ENCODE results near the gene RSBN1L.
"Not testable (repeated sequence)": the region's sequence is repeated elsewhere in the genome, so short reads cannot be mapped to it uniquely, and the experiment has no call there.

Gene RSBN1L

DNA sequence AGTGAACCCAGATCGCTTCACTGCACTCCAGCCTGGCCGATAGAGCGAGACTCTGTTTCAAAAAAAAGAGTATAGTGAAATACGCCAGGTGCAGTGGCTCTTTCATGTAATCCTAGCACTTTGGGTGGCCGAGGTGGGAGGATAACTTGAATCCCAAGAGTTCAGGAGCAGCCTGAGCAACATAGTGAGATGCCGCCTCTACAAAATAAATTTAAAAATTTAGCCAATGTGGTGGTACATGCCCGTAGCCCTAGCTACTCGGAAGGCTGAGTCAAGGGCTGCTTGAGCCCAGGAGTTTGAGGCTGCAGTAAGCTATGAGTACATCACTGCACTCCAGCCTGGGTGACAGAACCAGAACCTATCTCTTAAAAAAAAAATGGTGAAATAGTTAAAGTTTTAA is 74.1 kb downstream of the RSBN1L start:
- no peak for DNase-seq (ENCODE audit: low read depth)

DNA sequence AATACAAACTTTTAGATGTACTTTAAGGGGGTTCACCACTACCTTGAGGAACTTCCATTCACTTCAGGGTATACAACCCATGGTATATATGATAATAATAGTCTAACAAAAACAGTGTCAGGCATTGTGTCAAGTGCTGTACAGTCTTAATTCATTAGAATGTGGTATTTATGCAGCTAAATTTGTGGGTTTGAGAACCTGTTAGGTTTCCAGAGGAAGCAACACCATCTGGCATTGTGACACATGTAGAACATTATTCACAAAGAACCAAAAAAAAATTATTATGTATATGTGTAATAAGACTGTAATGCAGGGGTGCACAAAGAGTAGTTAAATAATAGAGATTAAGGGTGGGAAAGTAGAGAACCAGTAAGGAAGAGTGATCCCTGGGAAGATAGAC is 75.6 kb downstream of the RSBN1L start:
- no peak for DNase-seq (ENCODE audit: low read depth)

DNA sequence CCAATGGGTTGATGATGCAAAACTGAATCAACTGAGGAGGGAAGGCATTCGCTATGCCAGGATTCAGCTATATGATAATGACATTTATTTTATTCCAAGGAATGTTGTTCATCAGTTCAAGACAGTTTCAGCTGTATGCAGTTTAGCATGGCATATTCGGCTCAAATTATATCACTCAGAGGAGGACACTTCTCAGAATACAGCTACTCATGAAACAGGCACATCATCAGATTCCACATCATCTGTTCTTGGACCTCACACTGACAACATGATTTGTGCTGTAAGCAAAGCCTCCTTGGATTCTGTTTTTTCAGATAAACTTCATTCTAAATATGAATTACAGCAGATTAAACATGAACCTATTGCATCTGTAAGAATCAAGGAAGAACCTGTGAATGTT is 82.3 kb downstream of the RSBN1L start:
- DNase-seq (ENCODE audit: low read depth), result no peak

DNA sequence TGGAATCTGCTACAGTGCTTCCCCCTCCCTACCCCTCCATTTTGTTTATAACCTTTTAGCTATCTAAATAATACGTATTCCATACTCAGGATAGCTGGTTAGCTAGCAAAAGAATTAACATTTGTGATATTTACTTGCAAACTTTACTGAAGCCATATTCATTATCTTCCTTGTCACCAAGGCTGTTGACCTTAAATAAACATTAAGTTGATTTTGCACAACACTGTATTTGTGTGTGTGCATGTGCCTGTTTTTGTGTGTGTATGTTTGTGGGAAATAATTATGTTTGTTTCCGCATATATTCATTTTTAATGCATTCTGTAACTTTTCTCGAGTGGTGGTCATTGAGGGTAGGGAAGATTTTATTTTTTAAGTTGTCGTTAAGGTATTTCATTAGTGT is 86.1 kb downstream of the RSBN1L start:
- no peak for DNase-seq (ENCODE audit: low read depth)

DNA sequence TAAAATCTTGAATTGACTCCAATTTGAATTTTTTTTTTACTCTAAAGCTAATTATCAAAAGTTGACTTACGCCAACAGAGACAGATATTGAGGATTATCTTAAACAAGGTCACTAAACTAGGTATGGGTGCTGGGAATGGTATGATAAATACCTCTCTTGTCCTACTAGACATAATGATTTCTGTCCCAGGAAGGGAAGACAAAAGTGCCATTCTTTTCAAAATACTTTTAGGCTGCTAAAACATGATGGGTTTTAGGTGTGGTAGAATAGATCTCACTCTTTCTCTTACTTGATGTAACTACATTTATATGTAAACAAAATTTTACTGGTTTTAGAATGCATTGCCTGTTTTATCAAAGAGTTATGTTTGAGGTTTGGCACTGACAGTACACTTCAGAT is 86.9 kb downstream of the RSBN1L start:
- DNase-seq (ENCODE audit: low read depth), result no peak

DNA sequence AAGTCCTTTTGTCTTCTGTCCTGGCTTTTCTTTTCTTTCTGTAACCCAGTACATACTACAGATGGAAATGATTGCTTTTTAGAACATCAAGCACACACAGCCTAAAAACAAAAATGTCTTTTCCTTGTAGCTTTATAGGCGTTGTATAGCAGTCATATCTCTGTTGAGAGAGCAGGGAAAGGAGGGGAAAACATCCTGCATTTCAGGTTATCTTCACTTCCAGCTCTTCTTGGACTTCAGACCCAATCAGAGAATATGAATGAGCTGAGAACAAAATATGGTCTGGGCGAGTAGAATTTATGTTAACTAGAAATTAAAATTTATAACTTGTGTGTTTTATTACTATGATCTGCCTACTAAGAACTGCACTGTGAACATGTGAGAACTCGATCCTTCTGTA is 87.3 kb downstream of the RSBN1L start:
- DNase-seq (ENCODE audit: low read depth), result no peak

DNA sequence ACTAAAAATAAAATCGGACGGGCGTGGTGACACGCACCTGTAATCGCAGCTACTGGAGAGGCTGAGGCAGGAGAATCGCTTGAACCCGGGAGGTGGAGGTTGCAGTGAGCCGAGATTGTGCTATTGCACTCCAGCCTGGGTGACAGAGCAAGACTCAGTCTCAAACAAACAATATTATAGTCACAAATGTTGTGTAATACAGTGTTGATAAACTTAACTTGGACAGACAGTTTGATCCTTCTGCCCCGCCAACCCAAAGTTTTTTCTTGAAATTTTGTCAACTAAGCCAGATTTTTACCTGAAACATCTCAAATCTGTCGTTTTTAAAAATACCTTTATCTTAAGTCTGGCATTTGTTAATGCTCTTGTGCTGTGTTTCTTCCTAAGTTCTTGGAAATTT is 88.2 kb downstream of the RSBN1L start:
- DNase-seq (ENCODE audit: low read depth), result not testable (repeated sequence)

DNA sequence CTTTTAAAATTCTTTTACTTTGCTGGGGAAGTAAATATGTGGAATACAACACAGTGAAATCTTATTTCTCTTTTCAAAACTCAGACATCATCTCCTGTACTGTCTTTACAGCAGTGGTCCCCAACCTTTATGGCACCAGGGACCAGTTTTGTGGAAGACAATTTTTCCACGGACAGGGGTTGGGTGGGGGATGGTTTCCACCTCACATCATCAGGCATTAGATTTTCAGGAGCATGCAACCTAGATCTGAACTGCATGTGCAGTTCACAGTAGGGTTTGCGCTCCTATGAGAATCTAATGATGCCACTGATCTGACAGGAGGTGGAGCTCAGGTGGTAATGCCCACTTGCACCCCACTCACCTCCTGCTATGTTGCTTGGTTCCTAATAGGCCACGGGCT is 89.8 kb downstream of the RSBN1L start:
- no peak for DNase-seq (ENCODE audit: low read depth)

DNA sequence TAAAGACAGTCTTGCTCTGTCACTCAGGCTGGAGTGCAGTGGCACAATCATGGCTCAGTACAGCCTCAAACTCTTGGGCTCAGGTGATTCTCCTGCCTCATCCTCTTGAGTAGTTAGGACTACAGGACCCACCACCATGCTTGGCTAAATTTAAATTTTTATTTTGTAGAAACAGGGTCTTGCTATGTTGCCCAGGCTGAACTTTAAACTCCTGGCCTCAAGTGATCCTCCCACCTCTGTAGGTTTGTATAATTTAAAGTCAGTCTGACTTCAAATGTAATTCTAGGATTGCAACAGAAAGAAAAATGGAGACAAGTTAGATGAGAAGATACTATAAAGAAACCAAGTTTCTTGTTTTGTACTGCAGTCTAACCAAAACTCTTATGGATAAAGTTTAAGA is 90.5 kb downstream of the RSBN1L start:
- DNase-seq (ENCODE audit: low read depth), result no peak

DNA sequence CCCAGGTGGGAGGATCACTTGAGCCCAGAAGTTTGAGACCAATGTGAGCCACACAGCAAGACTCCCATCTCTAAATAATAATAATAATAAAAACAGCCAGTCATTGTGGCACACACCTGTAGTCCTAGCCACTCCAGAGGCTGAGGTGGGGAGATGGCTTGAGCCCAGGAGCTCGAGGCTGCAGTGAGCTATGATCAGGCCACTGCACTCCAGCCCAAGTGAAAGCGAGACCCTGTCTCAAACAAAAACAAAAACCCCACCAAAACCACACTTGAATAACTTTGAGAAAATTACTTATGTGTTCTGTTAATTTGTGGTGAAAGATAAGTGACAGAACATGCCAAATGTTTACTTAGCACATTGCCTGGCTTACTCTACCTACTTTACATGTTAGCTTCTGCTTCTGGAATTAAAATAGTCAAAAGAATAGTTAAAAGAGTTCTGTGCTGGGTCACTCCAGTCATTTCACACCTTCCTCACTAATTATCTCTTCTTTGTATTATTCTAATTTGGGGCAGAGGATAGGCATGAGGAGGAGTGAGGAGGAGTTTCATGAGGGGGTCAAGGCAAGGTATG is 92.2 kb downstream of the RSBN1L start:
- no peak for DNase-seq (ENCODE audit: low read depth)

DNA sequence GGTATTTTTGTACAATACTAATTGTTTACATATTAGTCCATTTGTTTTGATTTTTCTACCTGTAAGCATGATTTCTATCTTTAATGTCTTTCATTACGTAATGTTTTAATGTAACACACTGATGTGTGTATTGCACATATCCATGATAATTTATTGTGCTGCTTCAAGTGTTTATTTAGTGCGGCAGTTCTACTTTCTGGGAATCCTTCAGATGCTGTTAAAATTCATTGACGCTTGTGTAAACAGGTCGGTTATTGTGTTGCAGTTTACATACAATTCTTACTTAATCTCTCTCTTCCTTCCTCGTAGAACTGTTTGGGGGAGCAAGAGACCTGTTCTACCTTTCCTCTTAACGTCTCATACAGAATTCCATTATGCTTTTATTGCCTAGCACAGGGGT is 95.1 kb downstream of the RSBN1L start:
- DNase-seq (ENCODE audit: low read depth), result no peak

DNA sequence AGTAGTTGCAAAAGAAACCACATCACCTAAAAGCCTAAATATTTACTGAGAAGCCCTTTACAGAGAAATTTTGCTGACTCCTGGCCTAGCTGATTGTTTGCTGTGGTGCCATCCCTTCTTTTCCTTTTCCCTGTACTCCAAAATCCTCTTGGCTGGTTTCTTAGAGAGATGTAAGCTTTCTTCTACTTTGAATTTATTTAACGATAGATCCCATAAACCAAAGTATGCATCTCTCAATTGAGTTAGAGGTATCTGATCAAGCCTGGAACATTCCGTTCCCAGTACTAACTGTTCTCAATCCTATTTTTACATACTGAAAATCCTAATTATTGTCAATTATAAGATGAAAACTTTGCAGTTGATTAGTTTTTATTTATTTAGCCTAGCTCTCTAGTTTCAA is 95.7 kb downstream of the RSBN1L start:
- DNase-seq (ENCODE audit: low read depth), result no peak

DNA sequence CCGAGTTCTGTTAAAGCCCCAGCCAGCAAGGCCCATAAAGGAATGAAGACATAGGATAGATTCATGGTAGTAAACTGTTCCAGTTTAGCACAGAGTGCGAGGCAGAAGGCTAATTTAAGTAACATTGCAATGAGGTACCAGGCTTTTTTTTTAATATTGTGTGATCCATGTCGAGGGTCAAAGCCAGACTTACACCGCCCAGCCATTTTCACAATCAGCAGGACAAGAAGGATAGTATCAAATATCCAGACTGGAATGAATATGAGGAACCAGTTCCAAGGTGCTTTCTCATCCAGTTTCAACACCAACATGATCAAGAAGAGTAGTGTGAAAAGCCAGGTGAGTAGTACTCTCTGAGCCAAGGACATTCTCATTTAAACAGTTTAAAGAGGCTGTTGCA is 97.7 kb downstream of the RSBN1L start:
- DNase-seq (ENCODE audit: low read depth), result no peak

DNA sequence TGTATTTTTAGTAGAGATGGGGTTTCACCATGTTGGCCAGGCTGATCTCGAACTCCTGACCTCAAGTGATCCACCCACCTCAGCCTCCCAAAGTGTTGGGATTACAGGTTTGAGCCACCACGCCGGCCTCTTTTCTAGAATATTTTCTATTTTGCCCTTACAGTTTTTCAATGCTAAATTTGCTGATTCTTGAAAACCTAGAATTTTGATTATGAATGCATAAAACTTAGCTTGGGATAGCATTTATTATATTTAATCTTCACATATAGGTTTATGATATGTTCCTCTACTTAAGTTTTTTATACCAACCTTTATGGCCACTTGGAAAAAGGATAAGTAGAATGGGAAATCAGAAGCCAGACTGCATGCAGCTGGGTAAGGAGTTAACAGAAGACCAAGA is 99.8 kb downstream of the RSBN1L start:
- DNase-seq (ENCODE audit: low read depth), result no peak

DNA sequence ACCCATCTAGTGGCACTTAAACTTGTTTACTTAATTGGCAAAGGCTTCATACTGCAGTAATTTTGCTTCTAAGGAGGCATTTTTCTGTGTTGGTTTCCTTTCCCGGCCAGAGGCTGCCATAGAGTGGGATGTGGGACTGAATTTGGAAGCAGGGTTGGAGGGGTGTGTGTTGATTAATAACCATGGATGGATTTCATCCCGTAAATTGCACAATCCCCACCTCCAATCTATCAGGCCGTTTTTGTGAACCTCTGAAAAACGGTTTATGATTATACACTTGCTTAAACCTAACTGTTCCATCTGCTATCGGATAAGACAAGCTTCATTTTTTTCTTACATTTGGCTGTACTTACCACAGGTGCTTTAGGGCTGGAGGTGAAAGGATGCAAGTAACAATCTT is 100.7 kb downstream of the RSBN1L start:
- no peak for DNase-seq (ENCODE audit: low read depth)

DNA sequence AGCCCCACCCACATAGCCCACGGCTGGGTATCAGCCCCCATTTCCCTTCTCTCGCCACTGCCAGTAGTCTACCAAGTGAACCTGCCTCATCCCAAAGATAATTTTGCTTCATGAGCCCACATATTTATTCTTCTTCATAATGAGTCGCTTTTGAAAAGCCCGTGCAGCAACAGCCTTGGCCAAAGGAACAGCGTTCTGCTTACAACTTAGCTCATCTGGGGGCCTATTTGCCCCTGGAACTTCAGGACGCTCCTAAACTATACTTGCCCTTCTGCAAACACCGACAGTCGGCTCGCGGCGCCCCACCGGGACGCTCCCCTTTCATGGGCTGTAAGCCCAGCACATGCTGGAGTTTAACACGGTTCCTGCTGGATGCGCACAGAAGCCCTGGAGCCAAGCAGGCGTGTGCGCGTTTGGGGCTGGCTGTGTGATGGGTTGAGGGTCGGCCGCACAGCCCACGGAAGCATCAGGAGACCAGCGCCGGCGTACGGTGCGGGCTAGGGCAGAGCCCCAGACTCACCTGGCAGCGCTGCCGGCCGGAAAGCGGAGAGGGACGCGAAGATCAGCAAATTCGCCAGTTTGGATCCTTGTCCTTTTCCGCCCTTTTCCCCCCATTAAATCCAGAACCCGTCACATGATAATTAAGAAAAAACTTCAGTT is 101.6 kb downstream of the RSBN1L start:
- DNase-seq (ENCODE audit: low read depth), result no peak

DNA sequence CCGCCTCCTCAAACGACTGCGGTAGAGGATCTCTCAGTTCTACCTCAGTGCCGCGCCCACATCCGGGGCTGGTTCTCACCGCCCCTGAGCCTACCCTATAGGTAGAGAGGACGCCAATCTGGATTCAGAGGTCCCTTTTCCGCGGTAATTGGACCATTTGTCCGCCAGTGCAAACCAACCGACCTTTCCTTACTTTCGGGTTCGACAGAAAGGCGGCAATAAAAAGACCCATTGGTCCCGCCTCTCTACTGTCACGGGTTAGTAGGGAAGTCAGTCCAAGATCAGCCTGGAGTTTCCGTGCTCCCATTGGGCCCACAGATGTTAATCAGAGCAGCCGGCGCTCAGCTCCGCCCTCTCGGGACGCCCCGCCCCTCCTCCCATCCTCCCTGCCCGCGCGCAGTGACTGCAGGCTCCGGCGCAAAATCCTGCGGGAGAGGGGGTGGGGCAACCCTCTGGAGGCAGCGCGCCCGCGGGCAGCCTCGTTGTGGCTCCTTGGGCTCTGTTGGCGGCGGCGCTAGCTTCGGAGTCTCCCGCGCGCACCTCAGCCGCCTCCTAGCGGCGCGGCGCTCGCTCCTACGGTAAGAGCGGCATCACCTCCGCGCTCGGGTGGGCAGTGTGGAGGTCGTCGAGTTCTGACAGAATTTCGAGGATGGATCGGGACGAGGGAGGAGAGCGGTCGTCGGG is 102.3 kb downstream of the RSBN1L start, which contains the start of the genes PHTF2 and TMEM60:
Gene PHTF2 (plus strand): TSS at position 380 of the 684 bp plus-strand sequence.
Gene TMEM60 (minus strand): TSS at position 41 of the 684 bp plus-strand sequence. CDS start 4,061 bp downstream, outside the sequence.
- peak; percentile 90 for DNase-seq (ENCODE audit: low read depth)

DNA sequence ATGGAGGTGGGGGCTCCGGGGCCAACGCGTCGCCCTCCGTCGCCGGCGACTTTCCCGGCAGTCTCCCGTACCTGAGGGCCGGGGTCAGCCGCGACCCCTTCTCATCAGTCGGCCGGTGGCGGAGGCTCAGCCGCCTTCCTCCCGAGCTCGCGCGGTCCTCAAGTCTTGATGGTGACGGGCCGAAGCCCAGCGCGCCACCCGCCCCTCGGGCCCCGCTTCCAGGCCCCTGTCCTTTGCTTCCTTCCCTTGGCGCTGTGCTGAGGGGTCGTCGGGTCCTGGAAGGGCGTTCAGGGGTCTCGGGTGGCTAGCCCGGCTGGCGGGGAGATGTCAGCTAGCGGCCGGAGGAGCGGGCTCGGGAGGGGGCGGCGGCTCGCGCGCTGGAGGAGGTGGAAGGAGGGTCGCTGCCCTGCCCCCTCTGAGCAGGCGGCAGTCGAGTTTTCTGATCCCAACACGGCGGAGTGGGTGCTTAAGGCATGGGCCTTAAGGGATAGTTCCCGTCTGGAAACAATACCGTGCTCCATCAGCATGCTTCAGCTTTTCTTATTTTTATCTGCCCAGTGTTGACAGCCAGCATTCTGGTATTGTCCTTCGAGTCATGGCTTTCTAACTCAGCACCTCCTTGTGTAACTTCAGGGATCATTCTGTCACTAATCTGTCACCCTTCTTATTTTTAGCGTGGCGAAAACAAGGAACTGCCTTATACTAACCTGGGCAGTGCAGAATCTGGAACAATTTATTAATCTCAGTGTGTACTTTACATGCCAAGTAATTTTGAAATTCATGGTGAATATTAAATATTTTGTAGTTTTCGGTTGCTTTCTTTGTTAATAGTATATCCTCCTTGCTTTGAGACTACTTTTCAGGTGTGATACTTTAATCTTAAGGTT is 103.1 kb downstream of the RSBN1L start:
- DNase-seq (ENCODE audit: low read depth), result peak; percentile 5

DNA sequence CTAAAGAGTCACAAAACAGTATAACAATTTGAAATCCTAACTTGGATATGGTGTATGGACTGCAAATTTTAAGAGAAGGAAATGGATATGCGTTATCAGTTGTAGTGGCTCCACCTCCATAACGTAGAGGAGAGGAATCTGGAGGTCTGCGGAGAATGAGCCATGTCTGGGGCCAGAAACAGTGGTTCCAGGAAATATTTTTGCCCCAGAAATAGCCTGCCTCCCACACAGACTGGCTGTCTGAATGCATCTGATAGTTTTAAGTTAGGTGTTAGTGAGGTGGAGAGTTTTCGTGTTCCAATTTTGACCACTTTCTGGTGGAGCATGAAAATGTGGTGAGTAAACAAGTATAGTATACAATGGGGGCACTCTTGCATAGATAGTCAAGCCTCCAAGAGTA is 103.9 kb downstream of the RSBN1L start:
- peak; percentile 13 for DNase-seq (ENCODE audit: low read depth)

DNA sequence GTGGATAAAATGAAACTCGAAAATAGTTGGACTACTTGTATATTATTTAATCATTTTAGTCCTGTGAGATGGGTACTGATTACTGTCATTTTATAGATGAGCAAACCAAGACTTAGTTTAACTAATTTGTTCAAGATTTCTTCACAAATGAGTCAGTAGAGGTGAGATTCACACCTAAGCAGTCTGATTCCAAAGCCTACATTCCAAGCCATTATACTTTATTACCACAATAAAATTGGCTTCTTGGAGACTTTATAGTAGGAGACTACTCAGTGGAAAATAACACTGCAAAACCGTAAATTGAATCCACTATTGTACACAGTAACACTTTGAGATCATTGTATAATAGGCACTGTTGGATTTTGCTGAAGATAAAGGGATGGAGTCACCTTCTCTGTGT is 104.5 kb downstream of the RSBN1L start:
- no peak for DNase-seq (ENCODE audit: low read depth)

DNA sequence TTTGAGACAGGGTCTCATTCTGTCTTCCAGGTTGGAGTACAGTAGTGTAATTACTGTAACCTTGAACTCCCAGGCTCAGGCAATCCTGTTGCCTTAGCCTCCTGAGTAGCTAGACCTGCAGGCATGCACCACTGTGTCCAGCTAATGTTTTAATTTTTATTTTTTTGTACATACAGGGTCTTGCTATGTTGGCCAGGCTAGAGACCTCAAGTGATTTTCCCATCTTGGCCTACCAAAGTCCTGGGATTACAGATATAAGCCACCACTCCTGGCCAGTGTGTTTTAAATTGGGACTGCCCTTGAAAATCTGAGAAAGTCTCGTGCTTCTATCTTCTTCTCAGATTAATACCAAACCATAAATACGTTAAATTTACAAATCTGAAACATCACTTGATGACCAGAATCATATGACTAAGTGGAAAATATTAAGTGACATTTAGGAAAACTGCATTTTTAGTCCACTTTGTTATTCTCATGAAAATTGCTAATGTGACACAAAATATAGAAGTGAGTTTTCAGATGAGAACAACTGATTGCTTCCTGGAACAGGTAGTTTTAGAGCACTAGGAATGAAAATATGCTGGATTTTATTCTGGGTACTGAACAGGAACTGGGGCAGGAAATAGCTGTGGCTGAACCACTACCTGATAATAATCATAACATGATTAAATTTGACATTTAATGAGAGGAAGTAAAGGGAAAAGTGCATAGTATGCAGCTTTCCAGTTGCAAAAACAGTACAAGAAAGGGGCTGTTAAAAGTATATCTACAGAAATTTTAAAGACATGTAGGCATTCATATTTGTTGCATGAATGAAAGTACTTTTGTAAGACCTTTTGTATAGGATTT is 106.5 kb downstream of the RSBN1L start:
- DNase-seq (ENCODE audit: low read depth), result no peak

DNA sequence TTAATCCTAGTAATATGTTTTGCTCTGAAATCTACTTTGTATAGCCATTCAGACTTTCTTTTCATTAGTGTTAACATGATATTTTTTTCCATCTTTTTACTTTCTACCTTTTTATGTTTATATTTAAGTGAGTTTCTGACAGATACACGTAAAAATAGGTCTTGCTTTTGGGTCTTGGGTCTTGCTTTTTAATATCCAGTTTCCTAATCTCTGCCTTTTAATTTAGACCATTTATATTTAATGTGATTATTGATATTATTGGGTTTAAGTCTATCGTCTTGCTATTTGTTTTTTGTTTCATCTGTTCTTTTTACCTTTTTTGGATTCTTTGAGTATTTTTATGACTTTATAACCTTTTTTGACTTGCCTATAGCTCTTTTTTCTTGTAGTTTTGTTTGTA is 110.2 kb downstream of the RSBN1L start:
- no peak for DNase-seq (ENCODE audit: low read depth)
